Gastrocnemius medialis (tissue), 4 donors: ENCODE measurements around the gene ATP11B. TPM values are rescaled to one million over a fixed set of nuclear protein-coding genes. Genes with fewer than 3 reads are reported as not detected.
"Not testable (repeated sequence)": the region's sequence is repeated elsewhere in the genome, so short reads cannot be mapped to it uniquely, and the experiment has no call there.

Experiments used
- ATAC-seq, 2 donors: fragments of 150-250 bp; one replicate each; pipeline ENCODE4 v1.9.1; 2016
- DNase-seq, 2 donors: peaks; one replicate each; pipeline ENCODE4 v3.0.0-alpha.2; 2019
- H3K27ac ChIP-seq, 4 donors: fragments of 200-600 bp; sonication (generic); 1 replicate in 1 of 4; 2 replicates in 3 of 4; pipeline ENCODE4 v1.5.1; 2016 to 2018; ENCODE audit warnings: mild to moderate bottlenecking in 2 of 4, moderate library complexity in 1 of 4
- H3K27me3 ChIP-seq, 3 donors: fragments of 200-600 bp; sonication (generic) in 2 of 3; 1 replicate in 1 of 3; 2 replicates in 2 of 3; pipeline versions ENCODE4 v1.5.1 to v1.6.0; 2016 to 2019; ENCODE audit warnings: mild to moderate bottlenecking in 1 of 3, moderate library complexity in 1 of 3
- H3K36me3 ChIP-seq, 2 donors: fragments of 200-600 bp; sonication (generic) in 1 of 2; one replicate each; pipeline ENCODE4 v1.5.1; 2017 to 2018
- H3K4me1 ChIP-seq, 2 donors: fragments of 200-600 bp; sonication (generic) in 1 of 2; one replicate each; pipeline ENCODE4 v1.5.1; 2016 to 2017; ENCODE audit warnings: mild to moderate bottlenecking in 2 of 2
- H3K4me3 ChIP-seq, 4 donors: fragments of 200-600 bp; sonication (generic) in 3 of 4; 1 replicate in 1 of 4; 2 replicates in 3 of 4; pipeline ENCODE4 v1.5.1; 2016 to 2019; ENCODE audit warnings: mild to moderate bottlenecking in 2 of 4
- H3K9me3 ChIP-seq, 3 donors: fragments of 200-600 bp; sonication (generic) in 2 of 3; 1 replicate in 1 of 3; 2 replicates in 2 of 3; pipeline ENCODE4 v1.5.1; 2016 to 2019
- CTCF ChIP-seq, 5 experiments: fragments of 450-650 bp in 3 of 5; fragments of 200-600 bp in 2 of 5; sonication (generic) in 2 of 5; IDR thresholded peaks in 4 of 5; conservative IDR thresholded peaks in 1 of 5; 1 replicate in 4 of 5; 2 replicates in 1 of 5; pipeline ENCODE4 v1.5.1; 2016 to 2019; ENCODE audit warnings: antibody characterized with exemption in 5 of 5, mild to moderate bottlenecking in 3 of 5, moderate library complexity in 3 of 5
- POLR2A ChIP-seq, 2 donors: fragments of 450-650 bp; IDR thresholded peaks; one replicate each; pipeline ENCODE4 v1.6.1; 2017; ENCODE audit warnings: antibody characterized with exemption in 2 of 2, mild to moderate bottlenecking in 2 of 2, moderate library complexity in 2 of 2
- in situ Hi-C, 4 donors: fragments of 200-750 bp; cut with MboI; loops; one replicate each; pipeline versions ENCODE4 v1.15.0 to v1.8.0; 2017; ENCODE audit warnings: low sequenced_read_pairs in 4 of 4
- intact Hi-C: fragments of 100-400 bp; cut with DNase I; formaldehyde crosslinking; loops from one replicate; pipeline ENCODE4 v1.15.1; 2023; ENCODE audit warnings: low total_unique reads
- total RNA-seq, 4 donors: library from RNA; depleted of rRNA; stranded (reverse); fragments of >200 nt; gene quantifications; one replicate each; pipeline versions ENCODE4 v1.1.0 to v1.2.3, GENCODE V29; 2016

The ATP11B gene
- total RNA-seq, 4 donors from 2014 or later, result 16.3 to 44.6 (median 23.4) TPM

- no peak for ATAC-seq
Observed at GRCh38 chr3:182814419-182815062, 21.2 kb downstream of the ATP11B start.

DNA sequence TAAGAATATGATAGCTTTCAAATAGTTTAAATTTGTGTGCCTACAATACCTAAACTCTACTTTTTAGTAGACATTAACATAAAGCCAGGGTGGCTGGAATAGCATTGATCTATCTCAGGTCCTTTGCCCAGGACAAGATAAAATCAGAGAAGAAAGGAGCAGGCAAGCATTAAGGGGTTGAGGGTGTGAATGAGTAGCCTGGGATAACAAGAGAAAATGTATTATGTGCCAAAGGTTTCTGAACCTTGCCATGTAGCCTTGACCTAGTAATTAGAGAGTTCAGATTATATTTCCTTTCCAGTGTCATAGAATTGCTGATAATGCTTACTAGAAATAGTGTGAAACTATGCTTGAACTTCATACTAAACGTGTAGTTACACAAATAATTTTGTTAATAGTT lies 22.9 kb downstream of the ATP11B start:
- Histone ChIP-seq H3K9me3 (no peaks in the 10 kb centered on the region), H3K4me3 (no peak overlapping the region)

More at GRCh38 chr3:182814419-182815062, 21.2 kb downstream of the ATP11B start:
- Histone ChIP-seq H3K4me1 (peaks cover 47 to 50% of the 10 kb centered on the region in 2 donors), H3K27me3 (no peaks in the 10 kb centered on the region), H3K9me3 (no peaks in the 10 kb centered on the region), H3K4me3 (no peak overlapping the region), H3K27ac (no peak overlapping the region), H3K36me3 (no peaks in the 10 kb centered on the region)
- intact Hi-C loops (no loop called here), in situ Hi-C loops (no loop called here)
- DNase-seq, result no peak
- no peak for TF ChIP-seq POLR2A (IDR thresholded peaks at IDR 0.05)
- TF ChIP-seq CTCF (IDR thresholded peaks at IDR 0.05 in 4 of 5, conservative IDR thresholded peaks at IDR 0.05 in 1 of 5), result no peak

GRCh38 chr3:182818296-182818978 lies 25.1 kb downstream of the ATP11B start:
- ATAC-seq, result no peak
- TF ChIP-seq POLR2A (IDR thresholded peaks at IDR 0.05) (no peak), CTCF (IDR thresholded peaks at IDR 0.05 in 4 of 5, conservative IDR thresholded peaks at IDR 0.05 in 1 of 5) (no peak)

More for the DNA sequence above, 22.9 kb downstream of the ATP11B start:
- peaks cover 0 to 10% of the 10 kb centered on the region in 2 donors for H3K36me3 ChIP-seq
- no peaks in the 10 kb centered on the region for H3K27me3 ChIP-seq
- H3K27ac ChIP-seq, result no peak overlapping the region
- TF ChIP-seq CTCF (IDR thresholded peaks at IDR 0.05 in 4 of 5, conservative IDR thresholded peaks at IDR 0.05 in 1 of 5) (no peak), POLR2A (IDR thresholded peaks at IDR 0.05) (no peak)
- ATAC-seq (no peak), DNase-seq (no peak)
- intact Hi-C loops (no loop called here), in situ Hi-C loops (no loop called here)
- peaks cover 38 to 41% of the 10 kb centered on the region in 2 donors for H3K4me1 ChIP-seq

DNA sequence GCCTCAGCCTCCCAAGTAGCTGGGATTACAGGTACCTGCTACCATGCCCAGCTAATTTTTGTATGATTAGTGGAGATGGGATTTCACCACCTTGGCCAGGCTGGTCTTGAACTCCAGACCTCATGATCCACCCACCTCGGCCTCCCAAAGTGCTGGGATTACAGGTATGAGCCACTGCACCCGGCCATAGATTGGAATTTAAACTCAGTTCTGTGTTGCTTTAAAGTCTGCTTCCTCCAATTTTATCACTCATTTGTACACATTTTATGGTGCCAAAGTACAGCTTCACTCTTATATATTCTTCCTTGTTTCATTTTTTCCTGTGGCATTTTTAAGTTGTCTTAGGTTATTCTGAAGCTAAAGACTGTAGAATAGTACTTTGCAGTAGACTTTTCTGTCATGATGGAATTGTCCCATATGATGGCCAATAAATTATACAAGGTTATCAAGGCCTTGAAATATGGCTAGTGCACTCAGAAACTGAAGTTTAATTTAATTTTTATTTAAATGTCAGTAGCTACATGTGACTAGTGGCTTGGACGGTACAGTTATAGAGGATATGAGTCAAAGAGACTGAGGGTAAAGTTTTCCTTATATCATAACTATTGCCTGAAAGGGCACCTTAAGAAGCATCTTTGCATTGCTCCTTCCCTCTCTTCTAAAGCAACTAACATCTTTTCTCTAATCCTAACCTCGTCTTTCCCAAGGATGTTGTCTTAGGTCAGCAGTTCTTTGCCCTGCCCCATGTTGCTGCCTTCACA lies 28.1 kb downstream of the ATP11B start:
- intact Hi-C loops, result no loop called here
- no peak overlapping the region for H3K27ac ChIP-seq
- no peak for DNase-seq
- no peak for TF ChIP-seq POLR2A (IDR thresholded peaks at IDR 0.05)
- no peak for TF ChIP-seq CTCF (IDR thresholded peaks at IDR 0.05 in 4 of 5, conservative IDR thresholded peaks at IDR 0.05 in 1 of 5)
- H3K36me3 ChIP-seq, result peaks cover 0 to 22% of the 10 kb centered on the region in 2 donors
- in situ Hi-C loops, result no loop called here
- no peak for ATAC-seq
- H3K4me3 ChIP-seq, result no peak overlapping the region
- H3K4me1 ChIP-seq, result peaks cover 14 to 19% of the 10 kb centered on the region in 2 donors
- no peaks in the 10 kb centered on the region for H3K27me3 ChIP-seq
- no peaks in the 10 kb centered on the region for H3K9me3 ChIP-seq

More at GRCh38 chr3:182818296-182818978, 25.1 kb downstream of the ATP11B start:
- H3K27ac ChIP-seq, result no peak overlapping the region
- peaks cover 0 to 22% of the 10 kb centered on the region in 2 donors for H3K36me3 ChIP-seq
- no peaks in the 10 kb centered on the region for H3K9me3 ChIP-seq
- no peaks in the 10 kb centered on the region for H3K27me3 ChIP-seq
- in situ Hi-C loops, result no loop called here
- peaks cover 25 to 29% of the 10 kb centered on the region in 2 donors for H3K4me1 ChIP-seq
- H3K4me3 ChIP-seq, result no peak overlapping the region
- intact Hi-C loops, result no loop called here
- DNase-seq, result no peak

- intact Hi-C loops, DNase-seq, H3K27ac ChIP-seq, H3K27me3 ChIP-seq, H3K9me3 ChIP-seq, ATAC-seq, in situ Hi-C loops, H3K4me3 ChIP-seq: not testable (repeated sequence)
- H3K4me1 ChIP-seq, result peaks cover 9 to 16% of the 10 kb centered on the region in 2 donors
- H3K36me3 ChIP-seq, result peaks cover 0 to 22% of the 10 kb centered on the region in 2 donors
Observed at GRCh38 chr3:182822260-182822659, 29.0 kb downstream of the ATP11B start.
